ENCODE measurements around the gene HNRNPH1. TPM values are rescaled to one million over a fixed set of nuclear protein-coding genes. Genes with fewer than 3 reads are reported as not detected.
A peak's percentile ranks its signal among the peaks of the same experiment; 100 is the strongest.

Gene HNRNPH1
- total RNA-seq, 1 donor from 2014 or later, result 893 TPM

DNA sequence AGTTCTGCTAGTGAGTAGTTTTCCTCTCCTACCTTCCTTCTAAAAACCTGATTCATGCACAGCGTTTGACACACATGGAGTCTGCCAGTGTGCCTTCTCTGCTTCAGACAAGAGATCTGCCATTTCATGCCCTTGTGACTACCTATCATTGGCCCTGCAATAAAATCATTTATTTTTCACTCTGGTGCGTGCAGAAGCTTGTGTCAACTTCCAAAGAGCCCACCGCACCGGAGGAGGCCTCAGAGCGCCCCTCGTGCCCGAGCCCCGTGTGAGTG, 13.7 kb downstream of the HNRNPH1 start:
- Mint-ChIP-seq H3K27me3 (no peaks in the 10 kb centered on the region), H3K4me1 (ENCODE audit: unreplicated experiment) (peaks cover 36% of the 10 kb centered on the region), H3K27ac (peak overlapping the region; percentile 68), H3K36me3 (peaks cover 43% of the 10 kb centered on the region), H3K4me3 (peak overlapping the region; percentile 1), H3K9me3 (no peaks in the 10 kb centered on the region)
- no peak for DNase-seq (ENCODE audit: extremely low spot score, unreplicated experiment)
- TF ChIP-seq, protein P1, sequence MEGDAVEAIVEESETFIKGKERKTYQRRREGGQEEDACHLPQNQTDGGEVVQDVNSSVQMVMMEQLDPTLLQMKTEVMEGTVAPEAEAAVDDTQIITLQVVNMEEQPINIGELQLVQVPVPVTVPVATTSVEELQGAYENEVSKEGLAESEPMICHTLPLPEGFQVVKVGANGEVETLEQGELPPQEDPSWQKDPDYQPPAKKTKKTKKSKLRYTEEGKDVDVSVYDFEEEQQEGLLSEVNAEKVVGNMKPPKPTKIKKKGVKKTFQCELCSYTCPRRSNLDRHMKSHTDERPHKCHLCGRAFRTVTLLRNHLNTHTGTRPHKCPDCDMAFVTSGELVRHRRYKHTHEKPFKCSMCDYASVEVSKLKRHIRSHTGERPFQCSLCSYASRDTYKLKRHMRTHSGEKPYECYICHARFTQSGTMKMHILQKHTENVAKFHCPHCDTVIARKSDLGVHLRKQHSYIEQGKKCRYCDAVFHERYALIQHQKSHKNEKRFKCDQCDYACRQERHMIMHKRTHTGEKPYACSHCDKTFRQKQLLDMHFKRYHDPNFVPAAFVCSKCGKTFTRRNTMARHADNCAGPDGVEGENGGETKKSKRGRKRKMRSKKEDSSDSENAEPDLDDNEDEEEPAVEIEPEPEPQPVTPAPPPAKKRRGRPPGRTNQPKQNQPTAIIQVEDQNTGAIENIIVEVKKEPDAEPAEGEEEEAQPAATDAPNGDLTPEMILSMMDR (conservative IDR thresholded peaks at IDR 0.05), result no peak

DNA sequence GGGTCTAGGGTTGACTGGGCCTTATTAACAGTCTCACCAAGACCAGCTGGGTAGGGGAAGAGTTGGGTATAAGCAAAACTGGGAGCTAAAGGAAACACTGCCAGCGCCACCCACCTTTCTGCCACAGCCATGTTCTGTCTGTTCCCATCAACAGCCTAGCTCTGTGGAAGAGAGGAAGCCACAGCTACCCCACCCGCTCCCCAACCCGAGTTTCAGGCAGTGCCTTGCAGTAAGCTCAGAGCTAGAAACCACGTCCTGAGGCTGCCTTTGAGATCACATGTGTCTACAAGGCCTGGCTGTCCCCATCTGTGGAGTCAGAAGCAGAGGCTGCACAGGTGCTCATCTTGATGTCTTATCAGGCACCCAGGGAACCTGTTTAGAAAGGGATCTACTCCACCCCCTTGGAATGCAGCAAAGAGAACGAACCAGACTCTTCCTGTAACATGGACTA, 15.3 kb downstream of the HNRNPH1 start:
- no peak overlapping the region for H3K4me3 Mint-ChIP-seq
- H3K4me1 Mint-ChIP-seq (ENCODE audit: unreplicated experiment), result peaks cover 33% of the 10 kb centered on the region
- TF ChIP-seq, protein P1 (conservative IDR thresholded peaks at IDR 0.05), result no peak
- H3K27ac Mint-ChIP-seq, result peak overlapping the region; percentile 71
- no peaks in the 10 kb centered on the region for H3K27me3 Mint-ChIP-seq
- peaks cover 29% of the 10 kb centered on the region for H3K36me3 Mint-ChIP-seq
- H3K9me3 Mint-ChIP-seq, result no peaks in the 10 kb centered on the region
- no peak for DNase-seq (ENCODE audit: extremely low spot score, unreplicated experiment)

DNA sequence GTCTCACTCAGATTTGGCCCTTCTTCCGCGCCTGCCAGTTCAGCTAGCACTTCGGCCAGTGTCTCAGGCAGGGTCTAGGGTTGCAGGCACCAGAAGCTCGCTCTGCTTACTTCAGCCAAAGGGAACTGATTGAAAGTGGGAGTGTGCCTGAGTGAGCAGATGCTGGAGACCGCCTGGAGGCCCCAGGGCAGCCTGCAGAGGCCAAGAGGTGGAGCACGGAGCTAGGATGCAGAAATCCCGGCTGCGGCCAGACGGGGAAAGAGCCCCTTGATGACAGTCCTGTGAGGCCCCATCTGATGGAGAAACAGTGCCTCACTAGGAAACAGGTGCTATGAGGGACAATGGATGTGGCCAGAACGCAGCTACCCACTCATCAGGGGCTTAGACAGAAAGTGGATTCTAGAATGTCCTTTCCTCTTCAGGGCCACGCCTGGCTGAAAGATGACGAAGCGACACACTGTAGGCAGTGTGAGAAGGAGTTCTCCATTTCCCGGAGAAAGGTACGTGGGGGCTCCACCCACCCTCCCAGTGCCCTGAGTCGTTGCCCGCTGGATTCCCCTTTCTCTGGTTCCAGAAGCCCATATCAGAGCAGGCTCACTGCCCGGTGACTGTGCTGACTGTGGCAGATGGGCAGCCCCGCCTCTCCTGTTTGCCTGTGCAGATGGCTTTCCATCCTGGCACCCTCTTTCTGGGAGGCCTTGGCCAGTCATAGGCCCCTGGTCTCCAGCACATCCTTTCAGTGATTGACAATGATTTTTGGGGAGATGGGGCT, 16.1 kb downstream of the HNRNPH1 start:
- Mint-ChIP-seq H3K4me3 (no peak overlapping the region), H3K27ac (peak overlapping the region; percentile 71), H3K9me3 (no peaks in the 10 kb centered on the region), H3K36me3 (peaks cover 22% of the 10 kb centered on the region), H3K4me1 (ENCODE audit: unreplicated experiment) (peaks cover 26% of the 10 kb centered on the region), H3K27me3 (no peaks in the 10 kb centered on the region)
- DNase-seq (ENCODE audit: extremely low spot score, unreplicated experiment), result no peak
- TF ChIP-seq, protein P1 (conservative IDR thresholded peaks at IDR 0.05), result no peak

DNA sequence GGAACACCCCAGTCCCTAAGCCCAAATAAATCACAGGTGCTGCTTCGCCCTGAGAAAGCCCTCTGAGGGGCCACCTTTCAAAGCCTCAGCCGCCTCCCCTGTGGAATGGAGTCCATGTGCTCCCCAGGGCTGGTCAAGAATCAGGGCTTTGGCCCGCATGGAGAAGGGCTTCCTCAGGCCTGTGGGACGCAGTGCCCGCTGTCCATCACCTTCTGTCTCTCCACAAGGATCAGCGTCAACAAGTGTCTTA, 16.6 kb downstream of the HNRNPH1 start:
- peaks cover 20% of the 10 kb centered on the region for H3K36me3 Mint-ChIP-seq
- no peaks in the 10 kb centered on the region for H3K9me3 Mint-ChIP-seq
- peak overlapping the region; percentile 32 for H3K27ac Mint-ChIP-seq
- peaks cover 24% of the 10 kb centered on the region for H3K4me1 Mint-ChIP-seq (ENCODE audit: unreplicated experiment)
- H3K4me3 Mint-ChIP-seq, result no peak overlapping the region
- TF ChIP-seq, protein P1 (conservative IDR thresholded peaks at IDR 0.05), result no peak
- DNase-seq (ENCODE audit: extremely low spot score, unreplicated experiment), result no peak
- H3K27me3 Mint-ChIP-seq, result no peaks in the 10 kb centered on the region

DNA sequence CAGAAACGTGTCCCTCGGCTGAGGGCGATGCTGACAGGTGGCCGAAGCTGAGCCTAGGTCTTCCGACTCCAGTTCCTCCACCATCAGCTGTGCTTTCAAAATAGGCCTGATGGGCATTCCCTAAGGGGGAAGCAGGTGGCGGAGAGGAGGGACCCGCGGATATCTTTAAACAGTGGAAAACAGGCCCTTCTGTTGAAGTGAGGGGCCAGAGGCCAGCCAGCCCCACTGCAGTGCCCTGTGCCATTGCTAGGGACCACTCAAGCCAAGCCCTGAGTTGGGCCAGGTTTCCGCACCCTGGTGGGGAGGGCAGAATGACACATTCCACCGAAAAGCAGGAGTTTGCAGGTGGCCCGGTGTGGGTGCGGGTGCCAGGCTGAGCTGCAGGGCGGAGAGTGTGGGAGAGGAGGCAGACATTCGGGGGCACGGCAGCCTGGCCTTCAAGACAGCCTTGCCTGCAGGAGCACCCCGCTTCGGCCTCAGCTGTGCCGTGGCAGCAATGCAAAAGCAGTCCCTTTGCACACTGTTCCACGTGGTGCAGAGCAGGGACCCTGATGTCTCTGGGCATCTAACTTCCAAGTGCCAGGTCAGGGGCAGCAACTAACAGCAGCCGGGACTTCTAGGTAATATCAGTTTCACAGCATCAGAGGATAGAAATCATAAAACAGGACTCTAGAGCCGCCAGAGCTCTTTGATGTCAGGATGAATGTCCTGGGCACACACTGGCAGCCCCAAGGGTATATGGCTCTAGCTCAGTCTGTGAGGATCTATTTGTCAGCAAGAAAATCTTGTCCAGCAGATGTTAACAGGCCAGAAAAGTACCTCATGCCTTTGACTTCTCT, 17.2 kb downstream of the HNRNPH1 start:
- no peaks in the 10 kb centered on the region for H3K27me3 Mint-ChIP-seq
- TF ChIP-seq, protein P1 (conservative IDR thresholded peaks at IDR 0.05), result no peak
- peaks cover 20% of the 10 kb centered on the region for H3K4me1 Mint-ChIP-seq (ENCODE audit: unreplicated experiment)
- H3K27ac Mint-ChIP-seq, result peak overlapping the region; percentile 32
- H3K4me3 Mint-ChIP-seq, result no peak overlapping the region
- H3K9me3 Mint-ChIP-seq, result no peaks in the 10 kb centered on the region
- DNase-seq (ENCODE audit: extremely low spot score, unreplicated experiment), result no peak
- H3K36me3 Mint-ChIP-seq, result peaks cover 16% of the 10 kb centered on the region

Measured in type B pancreatic cell (in vitro differentiated cells).